ENCODE results near the gene RAMP1.
A peak's percentile ranks its signal among the peaks of the same experiment; 100 is the strongest.

The RAMP1 gene

GRCh38 chr2:237876951-237877491 lies 17.6 kb downstream of the RAMP1 start:
- no peak for DNase-seq (ENCODE audit: low read depth)

GRCh38 chr2:237877576-237878307 lies 18.3 kb downstream of the RAMP1 start:
- DNase-seq (ENCODE audit: low read depth), result no peak

- DNase-seq (ENCODE audit: low read depth), result no peak
Measured at GRCh38 chr2:237878321-237879057, 19.1 kb downstream of the RAMP1 start.

GRCh38 chr2:237879058-237879430 lies 19.6 kb downstream of the RAMP1 start:
- no peak for DNase-seq (ENCODE audit: low read depth)

DNA sequence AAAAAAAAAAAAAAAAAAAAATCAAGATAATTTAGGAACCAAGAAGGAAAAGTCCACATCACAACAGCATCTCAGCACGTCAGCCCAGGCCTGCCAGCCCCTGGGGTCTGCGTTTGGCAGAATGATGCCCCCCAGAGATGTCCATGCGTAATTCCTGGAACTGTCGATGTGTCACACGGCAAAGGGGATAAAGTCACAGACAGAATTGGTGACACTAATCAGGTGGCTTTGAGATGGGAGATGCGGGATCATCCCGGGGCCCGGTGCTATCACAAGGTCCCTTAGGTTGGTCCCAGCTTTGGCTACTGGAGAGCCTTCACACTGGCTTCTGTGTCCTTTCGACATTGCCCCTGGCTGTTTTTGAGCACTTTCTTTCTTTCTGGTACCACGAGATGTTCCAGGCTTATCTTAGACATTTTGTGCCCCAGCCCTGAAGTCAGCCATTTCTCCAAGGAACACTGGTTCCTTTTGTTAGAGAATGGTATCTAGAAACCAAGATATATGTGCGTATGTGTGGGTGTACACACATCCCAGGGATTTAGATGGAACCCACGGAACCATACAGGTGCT lies 20.7 kb downstream of the RAMP1 start:
- no peak for DNase-seq (ENCODE audit: low read depth)

GRCh38 chr2:237882510-237883481 lies 23.4 kb downstream of the RAMP1 start:
- no peak for DNase-seq (ENCODE audit: low read depth)

GRCh38 chr2:237883951-237884446 lies 24.6 kb downstream of the RAMP1 start:
- DNase-seq (ENCODE audit: low read depth), result no peak

DNA sequence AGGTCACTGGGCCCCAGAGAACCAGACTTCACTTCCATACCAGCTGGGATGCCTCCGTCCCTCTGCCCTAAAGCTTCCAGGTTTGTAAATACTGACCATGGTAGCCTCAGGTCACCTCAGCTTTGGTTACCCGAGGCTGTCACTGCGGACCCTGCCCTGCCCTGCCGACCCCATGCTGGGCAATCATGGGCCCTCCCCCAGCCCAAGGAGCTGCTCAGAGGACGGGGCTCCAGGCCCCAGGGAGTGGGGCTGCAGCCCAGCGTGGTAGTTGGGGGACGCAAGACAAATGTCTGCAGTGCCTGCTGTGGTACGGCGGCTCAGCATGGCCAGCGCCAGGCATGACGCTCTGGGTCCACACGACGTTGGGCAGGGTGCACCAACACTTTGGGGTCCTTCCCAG lies 25.3 kb downstream of the RAMP1 start:
- DNase-seq (ENCODE audit: low read depth), result no peak

DNA sequence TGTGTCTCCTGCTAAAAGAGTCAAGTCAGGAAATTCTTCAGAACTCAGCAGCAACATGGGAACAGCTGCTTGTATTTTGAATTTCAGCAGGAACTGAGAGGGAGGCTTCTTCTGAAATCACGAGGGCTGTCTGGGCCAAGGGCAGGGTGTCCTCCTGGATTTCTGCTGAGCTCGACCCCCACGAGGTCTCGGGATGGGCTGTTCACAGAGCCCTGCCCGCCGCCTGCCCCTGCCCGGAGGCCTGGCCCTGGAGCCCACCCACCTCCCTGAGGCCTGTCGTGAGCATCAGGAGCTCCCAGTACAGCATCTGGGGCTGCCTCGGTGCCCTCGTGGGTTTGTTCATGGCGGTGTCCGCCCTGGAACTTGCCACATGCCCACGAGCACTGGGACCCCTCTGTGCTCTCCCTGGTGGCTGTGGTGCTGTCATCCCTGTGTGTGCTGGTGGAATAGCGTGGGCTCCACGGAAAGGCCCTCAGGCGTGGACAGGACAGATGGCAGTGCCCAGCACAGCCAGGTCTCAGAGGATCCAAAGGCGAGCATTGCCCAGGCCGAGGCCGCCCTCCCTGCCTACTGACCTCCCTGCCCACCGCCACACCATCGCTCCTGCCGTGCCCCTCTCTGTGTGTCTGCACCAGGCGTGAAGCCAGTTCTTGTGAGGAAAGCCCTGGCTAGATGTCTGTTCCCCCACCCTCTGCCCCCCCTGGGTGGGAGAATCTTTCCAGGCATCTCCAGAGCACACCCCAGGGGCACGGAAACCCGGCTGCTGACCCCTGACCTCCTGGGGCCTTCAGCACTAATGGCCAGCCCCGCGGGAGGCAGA lies 25.9 kb downstream of the RAMP1 start:
- DNase-seq (ENCODE audit: low read depth), result no peak

DNA sequence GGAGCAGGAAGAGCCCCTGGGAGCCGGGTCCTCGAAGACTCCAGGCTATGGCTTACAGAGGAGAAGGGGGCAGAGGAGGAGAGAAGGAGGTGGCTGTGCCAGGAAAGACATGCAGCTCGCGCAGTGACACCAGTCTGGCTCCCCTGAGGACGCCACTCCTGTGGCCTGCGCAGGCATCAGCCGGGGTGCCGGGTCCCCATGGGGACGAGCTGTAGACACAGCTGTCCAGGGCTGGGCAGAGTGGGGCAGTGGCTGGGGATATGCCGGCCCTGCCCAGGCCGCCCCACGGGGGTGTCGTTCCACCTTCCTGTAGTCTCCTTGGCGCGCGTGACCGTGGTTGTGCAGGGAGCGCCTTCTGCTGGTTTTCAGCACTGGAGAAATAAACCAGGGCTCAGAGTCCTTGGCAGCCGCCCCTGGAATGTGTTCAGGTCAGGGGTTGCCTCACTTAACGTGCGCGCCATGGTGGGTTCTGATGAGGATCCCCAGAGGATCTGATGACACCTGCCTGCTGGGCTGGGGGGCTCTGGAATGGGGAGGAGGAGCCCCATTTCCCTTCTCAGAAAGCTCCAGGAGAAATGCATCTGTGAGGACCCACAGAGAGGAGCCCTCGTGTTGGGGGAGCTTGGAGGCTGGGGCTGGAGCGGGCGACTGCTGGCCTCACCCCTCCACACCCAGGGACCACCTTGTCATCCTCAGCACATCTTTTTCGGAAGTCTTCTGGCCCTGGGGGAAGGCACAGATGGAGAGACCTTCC lies 26.7 kb downstream of the RAMP1 start:
- DNase-seq (ENCODE audit: low read depth), result no peak

- DNase-seq (ENCODE audit: low read depth), result no peak
Measured at GRCh38 chr2:237886685-237887481, 27.5 kb downstream of the RAMP1 start.

GRCh38 chr2:237888389-237888788 lies 29.0 kb downstream of the RAMP1 start:
- no peak for DNase-seq (ENCODE audit: low read depth)

- no peak for DNase-seq (ENCODE audit: low read depth)
Measured at GRCh38 chr2:237889016-237889415, 29.6 kb downstream of the RAMP1 start.

DNA sequence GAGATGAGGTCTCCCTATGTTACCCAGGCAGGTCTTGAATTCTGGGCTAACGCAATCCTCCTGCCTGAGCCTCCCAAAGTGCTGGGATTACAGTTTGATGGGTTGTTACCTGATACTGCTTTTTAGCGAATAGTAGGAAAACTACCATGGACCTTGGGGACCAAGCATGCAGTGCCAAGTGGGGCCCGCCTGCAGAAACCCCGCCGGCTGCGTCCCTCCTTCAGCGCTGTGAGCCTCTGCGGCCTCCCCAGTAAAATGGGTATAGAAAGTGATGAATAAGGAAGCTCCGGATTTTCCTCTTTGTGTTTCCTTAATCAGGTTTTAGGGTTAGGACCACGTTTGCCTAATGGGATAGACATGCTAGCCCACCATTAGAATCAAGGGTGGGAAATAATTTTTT lies 30.4 kb downstream of the RAMP1 start:
- DNase-seq (ENCODE audit: low read depth), result no peak

GRCh38 chr2:237892478-237892877 lies 33.1 kb downstream of the RAMP1 start:
- peak; percentile 83 for DNase-seq (ENCODE audit: low read depth)

- DNase-seq (ENCODE audit: low read depth), result peak; percentile 31
Measured at GRCh38 chr2:237892984-237893595, 33.7 kb downstream of the RAMP1 start.

- DNase-seq (ENCODE audit: low read depth), result no peak
Measured at GRCh38 chr2:237894396-237894979, 35.1 kb downstream of the RAMP1 start.

DNA sequence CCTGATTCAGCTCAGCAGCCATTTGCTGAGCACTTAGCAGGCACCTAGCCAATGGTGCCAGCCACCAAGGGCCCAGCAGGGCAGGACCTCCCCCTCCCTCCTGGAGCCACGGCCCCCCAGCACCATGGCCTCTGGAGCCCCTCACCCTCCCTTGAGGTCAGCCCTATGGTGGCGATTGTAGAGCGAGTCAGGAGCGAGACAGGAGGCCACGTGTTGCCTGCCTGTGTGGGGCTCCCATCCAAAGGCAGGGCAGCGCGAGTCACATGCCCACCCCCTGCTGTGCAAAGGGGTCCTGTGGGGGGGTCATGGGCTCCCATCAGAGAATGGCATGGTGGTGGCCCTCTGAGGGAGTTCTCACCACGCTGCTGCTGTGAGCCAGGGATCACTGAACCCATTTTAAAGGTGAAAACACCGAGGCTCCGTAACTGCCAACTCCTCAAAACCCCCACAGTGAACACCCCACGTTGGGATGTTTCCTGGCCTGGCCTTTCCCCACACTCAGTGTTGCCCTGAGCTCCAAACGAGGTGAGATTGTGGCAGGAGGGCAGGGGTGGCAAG lies 35.6 kb downstream of the RAMP1 start:
- DNase-seq (ENCODE audit: low read depth), result no peak

Data from CMK (cell line).